K562 (cell line): ENCODE data around the gene MMAB. TPM values are rescaled to one million over a fixed set of nuclear protein-coding genes. Genes with fewer than 3 reads are reported as not detected.

Source experiments
- ATAC-seq: fragments of 200-7000 bp; cut with Tn5 transposase; 3 replicates; pipeline ENCODE4 v1.9.1; 2020; ENCODE audit warnings: moderate library complexity
- BruUV-seq: library from RNA; stranded (reverse); fragments of 400-500 nt; replicated peaks from 2 replicates; lab custom pipeline; 2021; lab: Mats Ljungman, UMichigan
- CTCF ChIA-PET: fragments of 300-600 bp; formaldehyde crosslinking; extraction: SDS; loops from one replicate; lab custom pipeline; 2021; ENCODE audit warnings: low intra/inter-chr PET ratio; lab: Yijun Ruan, JAX
- POLR2A ChIA-PET: fragments of 300-600, 350-650 bp; sonication (Branson Sonifier 250); formaldehyde crosslinking; extraction: SDS; loops from one replicate; lab custom pipeline; 2021; ENCODE audit warnings: antibody characterized with exemption, inconsistent platforms; lab: Yijun Ruan, JAX
- DNase-seq, 4 experiments: peaks; one replicate each; pipeline versions ENCODE4 v3.0.0 to v3.0.0-alpha.2; 2011 to 2018; ENCODE audit warnings: low spot score in 3 of 4, mixed read lengths in 3 of 4; ENCODE audit errors: extremely low read depth in 1 of 4
- FAIRE-seq: peaks from 2 replicates; lab custom pipeline; 2011; peaks lifted over from hg19 to GRCh38; lab: Jason Lieb, UNC
- H2AFZ ChIP-seq: 2 replicates; pipeline ENCODE4 v1.6.0; 2011; ENCODE audit warnings: low read depth, low read length, control low read depth, inconsistent platforms
- H3K27ac ChIP-seq: fragments of 200-600 bp; 3 replicates; pipeline ENCODE4 v1.8.0; 2011; ENCODE audit warnings: low read depth, mild to moderate bottlenecking, control low read depth, inconsistent platforms, low read length, moderate library complexity, mixed read lengths; ENCODE audit errors: extremely low read depth
- H3K27me3 ChIP-seq, 2 experiments: fragments of 300-600 bp in 1 of 2; 2 replicates in 1 of 2; 3 replicates in 1 of 2; pipeline versions ENCODE4 v1.6.0 to v1.8.0; 2011; ENCODE audit warnings: inconsistent platforms in 2 of 2, low read length in 2 of 2, mild to moderate bottlenecking in 1 of 2, mixed read lengths in 1 of 2, moderate library complexity in 1 of 2; ENCODE audit not compliant: control insufficient read depth in 2 of 2, insufficient read depth in 2 of 2
- H3K36me3 ChIP-seq: fragments of 300-600 bp; 3 replicates; pipeline ENCODE4 v1.8.0; 2011; ENCODE audit warnings: mild to moderate bottlenecking, low read length, inconsistent platforms; ENCODE audit not compliant: control insufficient read depth, insufficient read depth
- H3K4me1 ChIP-seq, 2 experiments: fragments of 200-600 bp in 1 of 2; replicated peaks in 1 of 2; 2 replicates in 1 of 2; 3 replicates in 1 of 2; pipeline versions ENCODE4 v1.5.1 to v1.8.0; 2011; ENCODE audit warnings: inconsistent platforms in 2 of 2, low read length in 2 of 2, mild to moderate bottlenecking in 1 of 2, mixed read lengths in 1 of 2, moderate library complexity in 1 of 2; ENCODE audit not compliant: control insufficient read depth in 2 of 2, insufficient read depth in 2 of 2
- H3K4me2 ChIP-seq: 2 replicates; pipeline ENCODE4 v1.6.1; 2011; ENCODE audit warnings: low read length, control low read depth, inconsistent platforms, mixed read lengths; ENCODE audit not compliant: insufficient read depth
- H3K4me3 ChIP-seq: fragments of 200-600 bp; sonication (generic), shearing (Covaris generic); 2 replicates; pipeline ENCODE4 v1.5.1; 2016; ENCODE audit warnings: control low read depth, inconsistent platforms
- H3K79me2 ChIP-seq: fragments of 200-600 bp; 3 replicates; pipeline ENCODE4 v1.8.0; 2011; ENCODE audit warnings: low read length, inconsistent platforms; ENCODE audit not compliant: control insufficient read depth, insufficient read depth
- H3K9ac ChIP-seq, 2 experiments: 2 replicates each; pipeline versions ENCODE4 v1.6.0 to v1.6.1; 2011; ENCODE audit warnings: low read depth in 2 of 2, low read length in 2 of 2, control low read depth in 1 of 2, inconsistent platforms in 1 of 2, mild to moderate bottlenecking in 1 of 2, mixed read lengths in 1 of 2; ENCODE audit not compliant: insufficient read depth in 1 of 2
- H3K9me1 ChIP-seq: one replicate; pipeline ENCODE4 v1.6.0; 2011; ENCODE audit warnings: inconsistent platforms, mild to moderate bottlenecking, low read length, moderate library complexity; ENCODE audit not compliant: control insufficient read depth, insufficient read depth
- H3K9me3 ChIP-seq: replicated peaks from 2 replicates; pipeline ENCODE4 v1.5.1; 2011; ENCODE audit warnings: low read depth, low read length, inconsistent platforms; ENCODE audit not compliant: control insufficient read depth, insufficient read depth
- H4K20me1 ChIP-seq: replicated peaks from 2 replicates; pipeline ENCODE4 v1.6.1; 2011; ENCODE audit warnings: low read length, inconsistent platforms, mixed read lengths; ENCODE audit not compliant: control insufficient read depth, insufficient read depth
- ATF7 ChIP-seq: fragments of 450-650 bp; IDR thresholded peaks from 2 replicates; pipeline ENCODE4 v1.7.1; 2014; ENCODE audit warnings: mild to moderate bottlenecking, moderate library complexity
- CEBPG ChIP-seq, 3 experiments: fragments of 200-800 bp in 1 of 3; sonication (Bioruptor generic) in 1 of 3; sonication (generic) in 1 of 3; formaldehyde crosslinking in 1 of 3; IDR thresholded peaks in 2 of 3; conservative IDR thresholded peaks in 1 of 3; 2 replicates each; pipeline versions ENCODE4 v1.6.1 to v1.8.0; 2016 to 2022; ENCODE audit warnings: missing compliant biosample characterization in 2 of 3, missing genetic modification characterization in 2 of 3, mild to moderate bottlenecking in 1 of 3, missing genetic modification reagents in 1 of 3
- CREM ChIP-seq: IDR thresholded peaks from 2 replicates; pipeline ENCODE4 v1.6.1; 2014; ENCODE audit warnings: antibody characterized with exemption, low read depth
- DMBX1 ChIP-seq: fragments of 250-450 bp; sonication (Bioruptor Pico); IDR thresholded peaks from 2 replicates; pipeline ENCODE4 v1.8.0; 2022; ENCODE audit warnings: inconsistent platforms, mild to moderate bottlenecking, moderate library complexity, borderline replicate concordance
- MAX ChIP-seq: sonication (generic); formaldehyde crosslinking; IDR thresholded peaks from 2 replicates; pipeline ENCODE4 v1.9.0; 2022; ENCODE audit warnings: mild to moderate bottlenecking, missing genetic modification reagents
- MEIS2 ChIP-seq: fragments of 450-650 bp; IDR thresholded peaks from 2 replicates; pipeline ENCODE4 v1.6.1; 2014; ENCODE audit warnings: mild to moderate bottlenecking; ENCODE audit not compliant: partially characterized antibody
- RCOR1 ChIP-seq, 2 experiments: IDR thresholded peaks; 2 replicates each; pipeline ENCODE4 v1.6.1; 2012; ENCODE audit warnings: low read depth in 2 of 2, low read length in 2 of 2, borderline replicate concordance in 1 of 2, improper control_type of control experiment in 1 of 2
- SMC3 ChIP-seq: conservative IDR thresholded peaks from 2 replicates; pipeline ENCODE4 v1.6.1; 2011; ENCODE audit warnings: low read depth, low read length, improper control_type of control experiment; ENCODE audit not compliant: insufficient read depth
- TCF7 ChIP-seq: sonication (generic); IDR thresholded peaks from 2 replicates; pipeline ENCODE4 v1.6.1; 2016; ENCODE audit warnings: antibody characterized with exemption, borderline replicate concordance
- USF1 ChIP-seq: sonication (generic); formaldehyde crosslinking; IDR thresholded peaks from 2 replicates; pipeline ENCODE4 v1.9.0; 2022; ENCODE audit warnings: mild to moderate bottlenecking, missing genetic modification reagents
- ZC3H11A ChIP-seq: IDR thresholded peaks from 2 replicates; pipeline ENCODE4 v1.6.1; 2012; ENCODE audit warnings: low read depth, low read length, improper control_type of control experiment
- ZFP36 ChIP-seq: fragments of 150-350 bp; IDR thresholded peaks from 2 replicates; pipeline ENCODE4 v1.6.1; 2018; ENCODE audit warnings: low read length, low read depth; ENCODE audit not compliant: partially characterized antibody
- ZNF282 ChIP-seq: sonication (generic); formaldehyde crosslinking; IDR thresholded peaks from 2 replicates; pipeline ENCODE4 v1.8.1; 2023; ENCODE audit warnings: missing genetic modification reagents
- WGBS: fragments of 100-300 bp; shearing (Covaris generic); methylation state at CpG from one replicate; pipeline ENCODE4 v1.1.6; 2016; ENCODE audit warnings: low coverage, mixed read lengths; ENCODE audit not compliant: insufficient coverage; ENCODE audit errors: missing lambda C conversion rate; 5-methylcytosine and 5-hydroxymethylcytosine counted together
- in situ Hi-C: fragments of 300-500 bp; cut with MboI; formaldehyde crosslinking; loops from 4 replicates; pipeline ENCODE4 v1.15.0; 2018; ENCODE audit warnings: inconsistent platforms, mixed read lengths
- intact Hi-C: fragments of 100-400 bp; cut with micrococcal nuclease; formaldehyde crosslinking; loops from 2 replicates; pipeline ENCODE4 v1.14.2; 2022
- polyA plus RNA-seq, 8 experiments: library from polyadenylated mRNA; depleted of rRNA in 4 of 8; stranded (reverse) in 5 of 8; unstranded in 3 of 8; fragments of >200 nt; fragmentation: Nextera tagmentation in 2 of 8; fragmentation: Illumina TruSeq in 1 of 8; extraction: Ambion mirVana in 2 of 8; extraction: Trizol in 1 of 8; gene quantifications; 2 replicates each; pipeline versions ENCODE4 v1.2.1 to v1.2.3, GENCODE V29; 2011 to 2014; ENCODE audit warnings: inconsistent platforms in 1 of 8, missing spikeins in 1 of 8
- total RNA-seq, 7 experiments: library from RNA; depleted of rRNA in 6 of 7; stranded (reverse); fragments of >200 nt in 6 of 7; fragmentation: Illumina TruSeq in 2 of 7; extraction: Trizol in 2 of 7; gene quantifications; 2 replicates each; pipeline versions ENCODE4 v1.2.1 to v1.2.3, GENCODE V29; 2011 to 2021; ENCODE audit warnings: low replicate concordance in 1 of 7

The MMAB gene
- total and polyA plus RNA-seq, 9 of the 15 experiments (the other 6 are each of a cell fraction or from before 2014, with no cell fraction given): 9.5 to 76.1 (median 46.2) TPM

- peaks cover 0 to 3% of the 10 kb centered on the region in 2 experiments; a peak in 1 of 5 replicates for H3K4me1 ChIP-seq
- no peaks in the 10 kb centered on the region for H3K36me3 ChIP-seq
- no peak overlapping the region for H3K27ac ChIP-seq
- CTCF ChIA-PET: no interaction called here
- peaks cover 34 to 67% of the 10 kb centered on the region in 2 experiments; a peak in 4 of 5 replicates for H3K27me3 ChIP-seq
- no peak overlapping the region for H3K4me2 ChIP-seq
- no peaks in the 10 kb centered on the region for H3K79me2 ChIP-seq
- ATAC-seq: no peak
- in situ Hi-C loops (no loop called here), intact Hi-C loops (no loop called here)
- WGBS: 0% methylated on average over 1 of the region's 1 CpG
- FAIRE-seq: no peak
- H3K9me3 ChIP-seq: no peaks in the 10 kb centered on the region
- H3K9me1 ChIP-seq: no peaks in the 10 kb centered on the region
- H2AFZ ChIP-seq: no peak overlapping the region
- no peak overlapping the region for H3K9ac ChIP-seq
- no peak overlapping the region for H3K4me3 ChIP-seq
- peaks cover 15% of the 10 kb centered on the region; the same call in 1 of the 2 replicates for H4K20me1 ChIP-seq
- POLR2A ChIA-PET: interaction anchor here (1.6 kb wide), 1 partner anchor 34 kb away, joined by 3 read pairs; no protein-coding TSS in a partner anchor
- BruUV-seq: no TSS peak
- no peak for DNase-seq
- TF ChIP-seq CEBPG (CRISPR knock-in tag; IDR thresholded peaks at IDR 0.05): no peak
- 0 out of 4 replicates have a peak, but pooled peaks of 1 of the 2 experiments have one; percentile 32 for TF ChIP-seq CEBPG (tag; conservative IDR thresholded peaks at IDR 0.05 in 1 of 2, IDR thresholded peaks at IDR 0.05 in 1 of 2)
- no peak for TF ChIP-seq TCF7
- TF ChIP-seq, all 486 proteins: peak for 1
These were observed 47.9 kb upstream of the MMAB start for GRCh38 chr12:109621211-109621694.

- Histone ChIP-seq H3K4me2 (no peak overlapping the region), H4K20me1 (peaks cover 5% of the 10 kb centered on the region; the same call in 1 of the 2 replicates), H3K9me1 (no peaks in the 10 kb centered on the region), H3K4me3 (no peak overlapping the region), H3K9me3 (no peaks in the 10 kb centered on the region), H3K4me1 (peaks cover 0 to 3% of the 10 kb centered on the region in 2 experiments; a peak in 1 of 5 replicates), H3K36me3 (no peaks in the 10 kb centered on the region), H3K27ac (no peak overlapping the region), H3K9ac (no peak overlapping the region), H2AFZ (no peak overlapping the region), H3K79me2 (no peaks in the 10 kb centered on the region), H3K27me3 (peaks cover 43 to 66% of the 10 kb centered on the region in 2 experiments; a peak in 4 of 5 replicates)
- in situ Hi-C loops: no loop called here
- FAIRE-seq: peak; percentile 26
- CTCF ChIA-PET: no interaction called here
- POLR2A ChIA-PET: interaction anchor here (1.1 kb wide), 1 partner anchor 17 kb away, joined by 6 read pairs; no protein-coding TSS in a partner anchor
- BruUV-seq: no TSS peak
- DNase-seq: peak in 1 of 4 experiments; percentile 29
- 5% methylated on average over 8 of the region's 8 CpGs for WGBS
- no peak; the same call in 2 of the 3 replicates for ATAC-seq
- intact Hi-C loops: no loop called here
- TF ChIP-seq SMC3: no peak
- TF ChIP-seq ZFP36: peak; percentile 77
- peak; percentile 57 for TF ChIP-seq MAX (CRISPR knock-in tag)
- TF ChIP-seq MEIS2: peak; percentile 30
- TF ChIP-seq CREM: peak; percentile 89
- TF ChIP-seq ZC3H11A: no peak
- TF ChIP-seq DMBX1: no peak
- peak; percentile 85; the same call in 1 of the 2 replicates for TF ChIP-seq ATF7
- peak; percentile 77 for TF ChIP-seq USF1 (CRISPR knock-in tag)
- TF ChIP-seq ZNF282 (CRISPR knock-in tag): no peak
- TF ChIP-seq RCOR1 (IDR thresholded peaks at IDR 0.05; ENCODE audit: borderline replicate concordance in 1 of 2, low read depth in 2 of 2, low read length in 2 of 2): 0 out of 4 replicates have a peak, but pooled peaks of 1 of the 2 experiments have one; percentile 19
These were observed 45.8 kb upstream of the MMAB start for GRCh38 chr12:109619002-109619604.
